T-helper 2 cell (primary cell): ENCODE data around the gene SART3.
A peak's percentile ranks its signal among the peaks of the same experiment; 100 is the strongest.
"Not testable (repeated sequence)": the region's sequence is repeated elsewhere in the genome, so short reads cannot be mapped to it uniquely, and the experiment has no call there.

ENCODE experiments used
- DNase-seq, 5 experiments: peaks; one replicate each; pipeline versions ENCODE4 v3.0.0 to v3.0.0-alpha.2; 2012 to 2022

The SART3 gene

DNA sequence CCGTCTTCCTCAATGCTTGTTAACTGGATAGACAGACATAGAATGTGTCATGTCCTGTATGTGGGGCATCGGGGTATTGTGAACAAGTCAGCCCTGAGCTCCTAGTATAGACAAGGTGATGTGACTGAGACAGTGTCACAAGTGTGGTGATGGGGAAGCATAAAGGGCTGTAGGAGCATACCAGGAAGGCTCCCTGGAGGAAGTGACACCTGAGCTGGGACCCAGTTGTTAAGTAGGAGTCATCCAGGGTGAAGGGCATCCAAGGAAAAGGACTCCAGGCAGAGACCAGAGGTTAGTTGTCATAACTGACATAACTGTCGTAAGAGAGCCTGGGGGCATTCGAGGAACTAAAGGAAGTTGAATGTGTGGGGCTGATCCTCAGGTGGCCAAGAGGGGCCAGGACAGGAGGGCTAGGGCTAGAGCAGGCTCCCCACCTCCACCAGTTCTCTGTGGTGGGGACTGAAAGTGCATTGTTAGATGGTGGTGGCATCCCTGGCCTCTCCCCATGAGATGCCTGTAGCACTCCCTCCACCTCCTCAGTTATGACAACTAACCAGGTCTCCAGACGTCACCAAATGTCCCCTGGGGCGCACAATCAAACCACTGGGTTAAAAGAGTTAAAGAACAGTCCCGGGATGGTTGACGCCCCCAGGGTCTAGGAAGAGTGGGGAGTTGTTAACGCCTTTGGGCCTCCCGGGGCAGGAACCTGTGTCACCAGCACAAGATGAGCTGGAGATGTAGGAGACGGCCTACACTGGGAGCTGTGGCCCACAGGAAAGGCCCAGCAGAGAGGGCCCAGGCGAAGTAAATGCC lies 43.5 kb downstream of the SART3 start:
- DNase-seq, result no peak

DNA sequence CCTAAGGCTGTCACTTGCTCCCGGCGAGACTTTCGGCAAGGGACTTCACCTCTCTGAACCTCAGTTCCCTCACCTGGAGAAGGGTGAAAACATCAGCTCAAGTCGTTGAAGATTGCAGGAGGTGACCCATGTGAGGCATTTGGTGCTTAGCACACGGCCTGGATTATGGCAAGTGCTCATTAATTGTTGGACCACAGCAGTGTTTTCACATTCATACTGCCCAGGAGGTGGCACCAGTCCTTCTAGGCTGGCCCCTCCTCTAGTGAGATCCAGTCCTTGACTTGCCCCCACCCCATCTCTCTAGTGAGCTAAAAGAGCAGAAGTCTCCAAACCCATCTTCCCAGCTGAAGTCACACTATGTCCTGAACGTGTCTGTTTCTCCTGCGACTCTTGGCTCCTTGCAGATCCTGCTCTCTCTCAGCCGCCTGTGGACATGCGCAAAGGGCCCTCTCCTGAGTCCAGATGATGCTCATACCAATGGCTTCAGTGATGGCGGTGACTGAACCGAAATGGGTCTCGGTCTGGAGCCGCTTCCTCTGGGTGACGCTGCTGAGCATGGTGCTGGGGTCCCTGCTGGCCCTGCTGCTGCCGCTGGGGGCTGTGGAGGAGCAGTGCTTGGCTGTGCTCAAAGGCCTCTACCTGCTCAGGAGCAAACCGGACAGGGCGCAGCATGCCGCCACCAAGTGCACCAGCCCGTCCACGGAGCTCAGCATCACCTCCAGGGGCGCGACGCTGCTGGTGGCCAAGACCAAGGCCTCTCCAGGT lies 44.3 kb downstream of the SART3 start:
- DNase-seq, result no peak

DNA sequence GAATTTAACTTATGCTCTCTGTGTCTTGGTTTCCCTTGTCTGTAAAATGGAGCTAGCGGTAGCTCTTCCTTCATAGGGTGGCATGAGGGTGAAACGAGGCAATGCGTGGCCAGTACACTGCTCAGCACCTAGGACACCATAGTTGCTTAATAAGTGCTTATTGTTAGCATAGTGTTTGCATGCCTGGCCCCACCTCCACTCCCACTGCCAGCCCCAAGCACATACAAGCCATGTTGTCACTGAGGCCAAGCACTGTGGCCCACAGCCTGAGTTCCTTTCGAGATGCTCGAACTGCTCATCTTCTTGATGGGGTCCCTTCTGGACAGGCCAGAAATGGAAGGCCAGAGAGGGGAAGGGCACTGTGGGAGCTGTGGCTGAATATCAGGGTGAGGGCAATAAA lies 45.1 kb downstream of the SART3 start:
- no peak for DNase-seq

DNA sequence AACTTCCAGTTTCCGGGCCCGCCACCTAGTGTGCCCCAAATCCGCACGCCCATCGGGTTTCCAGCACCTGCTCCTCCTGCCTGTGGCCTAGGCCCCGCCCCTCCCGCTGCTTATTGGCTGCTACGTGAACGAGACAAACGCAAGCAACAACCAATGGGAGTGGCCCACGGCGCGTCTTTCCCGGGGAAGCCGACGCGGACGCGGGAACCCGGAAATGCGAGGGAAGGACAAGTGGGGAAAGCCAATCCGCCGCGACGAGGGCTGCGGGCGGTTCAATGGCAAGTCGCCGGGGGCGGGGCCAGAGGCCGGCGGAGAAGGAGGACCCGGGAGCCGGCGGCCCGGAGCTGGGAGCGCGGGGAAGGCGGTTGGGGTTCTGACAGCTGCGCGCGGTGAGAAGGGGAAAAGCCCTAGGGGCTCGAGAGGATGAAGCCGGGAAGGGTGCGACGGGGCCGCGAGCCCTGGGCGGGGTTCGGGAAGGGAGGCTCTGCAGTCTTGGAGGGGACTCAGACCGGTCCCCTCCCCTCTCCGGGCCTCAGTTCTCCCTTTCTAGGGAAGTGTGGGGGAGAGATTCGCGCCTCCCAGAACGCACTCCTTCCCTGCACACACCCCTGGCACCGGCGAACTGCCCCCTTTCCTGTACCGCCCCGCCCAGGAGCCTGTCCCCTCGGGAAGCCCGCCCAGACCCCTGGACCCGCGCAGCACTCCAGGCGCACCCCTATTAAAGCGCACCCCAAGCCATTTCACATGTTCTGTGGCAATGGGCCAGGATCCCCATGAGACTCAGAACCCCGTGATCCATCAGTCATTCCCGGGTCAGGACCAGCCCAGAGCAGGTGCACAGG lies 45.8 kb downstream of the SART3 start, which contains the start of gene FICD:
FICD (plus strand) TSS at position 305 of the 842 bp plus-strand sequence. CDS start 1,696 bp downstream, outside the sequence.
- DNase-seq, result peak; percentile 98 to 100 (median 99)

DNA sequence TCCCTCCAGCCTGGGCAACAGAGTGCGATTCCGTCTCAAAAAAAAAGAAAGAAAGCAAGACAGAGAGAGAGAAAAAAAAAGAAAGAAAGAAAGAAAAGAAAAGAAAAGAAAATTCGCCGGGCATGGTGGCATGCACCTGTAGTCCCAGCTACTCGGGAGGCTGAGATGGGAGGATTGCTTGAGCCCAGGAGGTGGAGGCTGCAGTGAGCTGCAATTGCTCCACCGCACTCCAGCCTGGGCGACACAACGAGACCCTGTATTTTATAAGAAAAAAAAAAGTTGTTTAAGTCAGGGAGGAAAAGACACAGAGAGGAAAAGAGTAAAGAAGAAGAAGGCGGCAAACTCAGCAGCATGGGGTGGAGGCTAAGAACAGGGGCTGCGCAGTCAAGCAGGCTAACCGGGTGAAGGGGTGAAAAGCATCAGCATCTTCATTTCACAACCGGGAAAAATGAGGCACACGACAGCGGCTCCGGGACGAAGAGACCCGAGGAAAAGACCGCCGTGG lies 46.5 kb downstream of the SART3 start:
- no peak for DNase-seq

DNA sequence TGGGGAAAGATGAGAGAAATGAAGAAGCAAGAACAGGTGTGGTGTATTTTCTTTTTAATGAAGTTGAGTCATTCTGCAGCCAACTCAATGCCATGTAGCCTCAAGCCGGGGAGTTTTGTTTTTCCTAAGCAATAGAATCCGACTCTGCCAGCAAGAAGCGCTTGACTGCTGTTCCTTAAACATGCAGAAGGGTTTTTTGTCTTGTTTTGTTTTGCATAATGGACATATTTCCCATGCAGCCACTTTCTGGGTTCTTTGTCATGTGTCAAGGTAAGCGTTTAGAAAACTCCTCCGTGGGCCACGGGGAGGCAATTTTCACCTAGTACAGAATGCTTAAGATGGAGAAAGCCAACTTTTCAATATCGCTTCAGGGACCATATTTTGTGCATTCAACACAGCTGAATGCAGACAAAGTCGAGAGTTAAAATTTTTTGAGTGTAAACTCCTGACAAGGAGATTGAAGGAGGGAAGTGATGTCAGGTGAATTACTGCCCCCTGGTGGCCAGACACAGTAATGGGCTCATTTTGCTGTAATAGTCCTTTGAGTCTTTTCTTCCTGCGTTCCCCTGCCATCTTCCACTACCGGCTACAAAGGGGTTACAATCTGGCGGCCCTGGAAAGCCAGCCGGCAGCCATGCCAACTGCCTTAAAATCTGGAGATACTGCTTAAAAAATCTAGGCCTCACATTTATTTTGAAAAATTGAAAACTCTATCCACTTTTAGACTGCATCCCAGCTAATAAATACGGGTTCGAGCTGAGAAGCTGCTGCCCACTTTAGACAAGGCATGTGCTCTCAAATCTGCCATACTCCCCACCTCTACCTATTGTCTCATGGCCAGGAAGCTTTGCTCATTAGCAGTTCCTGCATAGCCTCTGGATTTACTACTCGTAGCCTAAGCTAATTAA lies 49.1 kb downstream of the SART3 start:
- peak; percentile 43 to 81 (median 62) for DNase-seq

DNA sequence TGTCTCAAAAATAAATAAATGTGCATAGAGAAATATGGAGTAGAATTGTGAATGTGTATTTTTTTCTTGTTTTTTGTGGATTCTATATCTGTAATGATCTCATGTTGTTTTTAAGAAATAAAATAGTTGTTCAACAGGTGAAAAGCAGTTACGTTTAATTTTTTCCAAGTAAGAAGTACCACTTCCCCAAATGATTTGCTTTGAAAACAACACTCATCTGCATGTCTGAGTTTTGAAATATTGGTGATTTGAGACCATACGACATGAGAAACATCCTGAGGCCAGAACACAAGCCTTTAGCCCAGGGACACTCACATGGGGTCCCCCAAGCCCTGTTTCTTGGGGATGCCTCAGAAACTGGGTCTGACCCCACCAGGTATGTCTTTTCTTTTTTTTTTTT lies 50.1 kb downstream of the SART3 start:
- DNase-seq, result no peak

DNA sequence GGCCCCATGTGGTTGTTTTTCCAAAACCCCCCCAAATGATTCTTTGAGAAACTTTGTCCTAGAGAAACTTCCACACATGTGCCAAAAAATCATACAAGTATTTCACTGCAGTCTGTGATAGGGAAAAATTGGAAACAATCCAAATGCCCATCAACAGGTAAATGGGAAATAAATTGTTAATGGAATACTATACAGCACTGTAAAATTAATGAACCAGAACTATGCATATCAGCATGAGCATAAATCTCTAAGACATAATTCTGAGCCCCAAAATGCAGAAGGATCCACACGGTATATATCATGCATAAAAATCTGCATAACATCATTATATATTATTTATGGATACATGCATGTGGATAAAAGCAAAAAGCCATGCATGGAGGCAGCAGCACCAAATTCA lies 51.2 kb downstream of the SART3 start:
- DNase-seq, result no peak

DNA sequence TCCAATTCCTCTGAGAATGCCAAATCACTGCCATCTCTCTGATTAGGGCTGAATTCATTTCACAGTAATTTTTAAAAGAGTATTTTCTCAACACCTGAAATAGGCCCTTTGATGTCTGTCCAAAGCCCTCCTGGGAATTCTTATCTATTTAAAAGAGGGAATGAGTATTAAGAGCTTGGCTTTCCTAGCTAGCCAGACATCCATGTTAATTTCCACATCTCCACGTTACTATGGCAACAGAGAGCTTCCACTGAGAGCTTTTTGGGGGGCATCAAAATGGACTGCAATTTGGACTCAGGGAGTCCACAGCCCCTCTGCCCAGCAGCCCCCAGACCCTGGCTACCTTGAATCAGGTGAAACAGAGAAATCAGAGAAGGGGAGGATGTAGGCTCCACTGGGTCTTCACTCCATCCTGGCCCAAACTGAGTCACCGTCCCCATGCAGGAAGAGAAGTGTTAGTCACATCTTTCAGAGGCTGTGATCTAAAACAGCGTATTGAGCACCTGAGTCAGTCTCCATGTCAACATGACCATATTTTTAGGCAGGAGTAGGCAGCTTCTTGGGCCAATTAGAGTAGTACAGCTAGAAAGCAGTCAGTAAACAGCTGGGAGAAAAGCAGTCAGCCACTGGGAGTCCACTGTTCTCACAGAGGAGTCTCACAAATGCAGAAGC lies 52.9 kb downstream of the SART3 start:
- DNase-seq, result no peak

DNA sequence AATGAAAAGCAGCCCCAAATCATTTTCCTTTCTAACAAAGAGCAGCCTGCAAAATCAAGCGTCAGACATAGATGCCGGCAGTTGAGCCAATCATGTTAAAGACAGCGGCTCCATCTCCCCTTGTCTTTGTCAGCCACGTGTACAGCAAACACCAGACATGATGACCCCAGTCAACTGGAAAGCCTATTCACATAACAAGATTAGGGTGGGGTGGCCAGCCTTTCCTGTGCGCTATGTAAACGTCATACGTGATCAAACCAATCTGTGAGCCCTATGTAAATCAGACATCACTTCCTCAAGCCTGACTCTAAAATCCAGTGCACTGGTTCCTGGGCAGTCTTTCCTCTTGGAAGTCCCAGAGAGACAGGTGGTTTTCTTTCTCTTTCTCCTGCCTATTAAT lies 55.8 kb downstream of the SART3 start:
- no peak for DNase-seq

DNA sequence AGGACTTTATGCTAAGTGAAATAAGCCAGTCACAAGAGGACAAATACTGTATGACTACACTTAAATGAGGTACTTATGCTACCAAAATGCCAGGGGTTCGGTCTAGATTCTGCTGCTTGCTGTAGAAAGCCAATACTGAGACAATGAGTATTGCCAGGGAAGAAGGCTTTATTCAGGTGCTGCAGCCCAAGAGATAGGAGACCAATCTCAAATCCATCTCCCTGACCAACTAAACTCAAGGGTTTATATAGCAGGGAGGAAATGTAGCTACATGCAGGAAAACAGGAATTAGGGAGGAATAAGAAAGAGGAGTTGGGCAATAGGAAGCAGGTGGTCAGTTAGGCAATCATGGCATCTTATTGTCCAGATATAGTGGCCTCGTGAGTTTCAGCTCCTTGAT lies 58.1 kb downstream of the SART3 start:
- no peak for DNase-seq

DNA sequence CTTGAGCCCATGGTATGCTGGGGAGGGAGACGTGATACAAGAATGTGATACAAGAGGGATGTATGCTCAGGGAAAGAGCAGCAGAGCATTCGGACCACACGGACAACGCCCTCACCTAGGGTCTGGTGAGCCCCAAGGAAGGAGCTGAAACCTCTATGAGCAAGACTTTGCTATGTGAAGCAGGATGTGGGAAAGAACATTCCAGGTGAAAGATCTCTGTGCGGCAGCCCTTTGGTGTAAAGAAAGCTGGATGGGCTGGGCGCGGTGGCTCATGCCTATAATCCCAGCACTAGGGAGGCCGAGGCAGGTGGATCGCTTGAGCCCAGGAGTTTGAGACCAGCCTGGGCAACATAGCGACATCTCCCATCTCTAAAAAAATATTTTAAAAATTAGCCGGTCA lies 62.8 kb downstream of the SART3 start:
- DNase-seq, result no peak

DNA sequence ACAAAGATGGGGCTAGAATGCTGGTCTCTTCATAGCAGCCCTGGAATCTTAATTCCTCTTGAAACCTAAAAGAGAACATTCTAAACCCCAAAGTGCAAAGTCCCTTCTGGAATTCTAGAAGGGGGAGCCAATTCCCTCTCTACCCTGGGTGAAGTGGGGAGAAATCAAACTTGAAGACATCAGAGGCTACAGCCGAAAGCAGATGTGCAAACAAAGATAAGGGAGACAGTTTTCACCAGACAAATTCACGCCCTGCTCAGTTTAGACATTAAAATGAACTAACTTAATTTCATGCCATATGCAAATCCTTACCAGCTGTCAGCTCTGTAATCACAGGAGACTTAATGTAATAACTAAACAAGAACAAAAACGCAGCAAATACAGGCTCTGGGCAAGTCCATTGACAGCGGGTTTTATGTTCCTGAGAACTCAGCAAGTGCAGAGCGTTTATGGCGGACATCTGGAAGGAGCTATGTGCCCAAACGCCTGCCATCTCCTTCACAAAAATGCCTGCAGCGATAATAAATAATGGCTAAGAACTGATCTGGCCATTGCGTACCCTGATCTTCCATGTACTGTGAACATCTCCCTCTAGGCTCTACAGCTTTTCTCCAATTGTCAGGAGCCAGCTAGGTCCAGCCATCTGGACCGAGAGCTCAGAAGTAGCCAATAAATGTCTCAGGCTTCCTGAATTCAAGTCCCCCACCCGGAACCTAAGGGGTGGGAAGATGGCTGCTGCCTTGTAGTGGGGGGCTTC lies 65.0 kb downstream of the SART3 start:
- DNase-seq, result no peak

DNA sequence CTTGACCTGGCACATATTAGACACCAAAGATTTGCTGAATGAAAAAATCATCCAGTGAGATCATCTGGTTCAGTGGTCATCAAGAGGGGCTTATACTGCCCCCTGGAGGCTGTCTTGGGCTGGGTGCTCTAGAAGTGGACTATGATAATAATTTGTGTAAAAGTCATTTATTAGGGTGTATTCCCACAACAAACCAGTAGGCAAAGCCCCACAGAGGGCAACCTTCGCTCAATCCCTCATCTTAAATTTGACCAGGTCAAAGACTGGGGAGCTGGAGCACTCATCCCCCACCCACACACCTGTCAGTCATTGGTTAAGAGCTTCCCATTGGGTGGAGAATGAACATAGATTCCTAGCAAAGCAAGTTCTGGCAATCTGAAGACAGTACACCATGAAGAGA lies 65.9 kb downstream of the SART3 start:
- DNase-seq, result no peak

DNA sequence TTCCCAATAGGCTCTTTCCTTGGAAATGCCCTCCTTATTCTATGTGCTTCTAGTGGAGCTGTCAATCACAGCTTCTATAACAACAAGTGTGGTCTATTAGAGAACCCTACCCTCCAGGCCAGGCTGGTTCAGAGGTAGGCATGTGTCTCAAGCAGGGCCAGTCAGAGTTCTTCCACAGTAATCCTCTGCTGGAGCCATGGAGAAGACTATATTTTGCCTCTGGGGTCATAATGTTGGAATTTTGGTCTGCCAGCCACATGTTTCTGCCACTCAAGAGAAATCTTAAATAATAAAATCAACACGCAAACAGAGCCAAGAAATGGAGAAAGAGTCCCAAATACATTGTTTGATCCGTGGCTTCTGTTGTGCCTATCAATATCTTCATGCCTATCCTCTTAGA lies 69.7 kb downstream of the SART3 start:
- DNase-seq, result no peak

DNA sequence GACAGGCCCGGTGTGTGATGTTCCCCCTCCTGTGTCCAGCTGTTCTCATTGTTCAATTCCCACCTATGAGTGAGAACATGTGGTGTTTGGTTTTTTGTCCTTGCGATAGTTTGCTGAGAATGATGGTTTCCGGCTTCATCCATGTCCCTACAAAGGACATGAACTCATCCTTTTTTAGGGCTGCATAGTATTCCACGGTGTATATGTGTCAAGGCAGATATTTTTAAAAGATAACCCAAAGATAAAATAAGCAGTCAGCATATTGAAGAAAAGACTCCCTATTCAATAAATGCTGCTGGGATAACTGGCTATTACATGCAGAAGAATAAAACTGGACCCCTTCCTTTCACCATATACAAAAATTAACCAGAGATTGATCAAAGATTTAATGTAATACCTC lies 73.9 kb downstream of the SART3 start:
- not testable (repeated sequence) for DNase-seq

DNA sequence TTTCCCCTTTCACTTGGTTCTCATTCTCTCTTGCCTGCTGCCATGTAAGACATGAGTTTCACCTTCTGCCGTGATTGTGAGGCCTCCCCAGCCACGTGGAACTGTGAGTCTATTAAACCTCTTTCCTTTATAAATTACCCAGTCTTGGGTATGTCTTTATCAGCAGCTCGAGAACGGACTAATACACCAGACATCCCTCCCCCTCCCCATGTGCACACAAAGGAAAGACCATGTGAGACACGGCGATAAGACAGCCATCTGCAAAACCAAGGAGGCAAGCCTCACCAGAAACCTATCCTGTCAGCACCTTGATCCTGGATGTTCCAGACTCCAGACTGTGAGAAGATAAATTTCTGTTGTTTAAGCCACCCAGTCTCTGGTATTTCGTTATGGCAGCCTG lies 75.6 kb downstream of the SART3 start:
- DNase-seq, result not testable (repeated sequence)

DNA sequence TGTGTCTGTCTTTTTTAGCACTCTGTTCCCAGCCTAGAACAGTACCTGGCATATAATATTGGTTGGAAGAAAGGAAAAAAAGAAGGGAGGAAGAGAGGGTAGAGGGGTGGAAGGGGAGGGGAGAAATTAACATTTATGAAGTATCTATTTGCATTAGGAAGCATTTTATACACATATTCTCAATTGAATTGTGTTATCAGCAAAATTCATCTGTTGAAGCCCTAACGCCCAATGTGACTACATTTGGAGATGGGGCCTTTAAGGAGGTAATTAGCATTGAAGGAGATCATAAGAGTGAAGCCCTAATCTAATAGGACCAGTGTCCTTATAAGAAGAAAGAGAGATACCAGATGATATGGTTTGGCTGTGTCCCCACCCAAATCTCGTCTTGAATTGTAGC lies 76.1 kb downstream of the SART3 start:
- DNase-seq, result no peak

DNA sequence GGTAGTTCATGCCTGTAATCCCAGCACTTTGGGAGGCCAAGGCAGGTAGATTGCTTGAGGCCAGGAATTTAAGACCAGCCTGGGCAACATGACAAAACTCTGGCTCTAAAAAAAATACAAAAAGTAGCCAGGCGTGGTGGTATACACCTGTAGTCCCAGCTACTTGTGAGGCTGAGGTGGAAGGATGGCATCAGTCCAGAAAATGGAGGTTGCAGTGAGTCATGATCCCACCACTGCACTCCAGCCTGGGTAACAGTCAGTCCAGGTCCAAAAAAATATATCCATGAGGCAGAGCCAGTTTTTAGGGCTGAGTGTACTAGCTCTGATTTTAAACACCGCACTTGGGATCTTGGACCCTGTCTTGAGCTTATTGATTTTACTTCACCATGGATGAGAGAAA lies 76.5 kb downstream of the SART3 start:
- DNase-seq, result no peak
